T47D (cell line): ENCODE measurements around the gene CAMKK2.

Source experiments
- DNase-seq, 2 experiments: peaks; one replicate each; pipeline versions ENCODE4 v3.0.0 to v3.0.0-alpha.2; 2011 to 2012; ENCODE audit warnings: low read depth in 1 of 2, low spot score in 1 of 2
- JUND ChIP-seq: IDR thresholded peaks from 2 replicates; pipeline ENCODE4 v1.6.1; 2012; ENCODE audit warnings: low read depth
- in situ Hi-C: cut with HindIII; loops from 2 replicates; pipeline ENCODE4 v1.10.0; 2016; ENCODE audit warnings: low sequenced_read_pairs, low pct_unique_long_range_greater_than_20kb

CAMKK2 gene

DNA sequence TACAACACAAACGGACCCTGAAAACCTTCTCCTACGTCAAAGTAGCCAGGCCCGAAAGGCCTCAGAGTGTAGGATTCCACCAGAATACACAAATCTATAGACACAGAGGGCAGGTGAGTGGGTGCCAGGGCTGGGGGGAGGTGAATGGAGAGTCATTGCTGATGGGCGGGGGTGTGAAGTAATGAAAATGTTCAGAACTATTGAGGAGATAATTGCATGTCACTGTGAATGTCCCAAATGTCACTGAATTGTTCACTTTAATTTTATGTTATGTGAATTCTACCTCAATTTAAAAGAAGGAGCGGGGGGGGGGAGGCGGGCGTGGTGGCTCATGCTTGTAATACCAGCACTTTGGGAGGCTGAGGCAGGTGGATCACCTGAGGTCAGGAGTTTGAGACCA is 50.6 kb downstream of the CAMKK2 start:
- no peak for TF ChIP-seq JUND

GRCh38 chr12:121245031-121245430 is 51.5 kb downstream of the CAMKK2 start:
- TF ChIP-seq JUND, result no peak
- in situ Hi-C loops, result no loop called here
- DNase-seq, result no peak

More for the DNA sequence above, 50.6 kb downstream of the CAMKK2 start:
- in situ Hi-C loops, result no loop called here
- DNase-seq, result no peak

GRCh38 chr12:121241156-121241970 is 55.1 kb downstream of the CAMKK2 start:
- DNase-seq, result no peak

DNA sequence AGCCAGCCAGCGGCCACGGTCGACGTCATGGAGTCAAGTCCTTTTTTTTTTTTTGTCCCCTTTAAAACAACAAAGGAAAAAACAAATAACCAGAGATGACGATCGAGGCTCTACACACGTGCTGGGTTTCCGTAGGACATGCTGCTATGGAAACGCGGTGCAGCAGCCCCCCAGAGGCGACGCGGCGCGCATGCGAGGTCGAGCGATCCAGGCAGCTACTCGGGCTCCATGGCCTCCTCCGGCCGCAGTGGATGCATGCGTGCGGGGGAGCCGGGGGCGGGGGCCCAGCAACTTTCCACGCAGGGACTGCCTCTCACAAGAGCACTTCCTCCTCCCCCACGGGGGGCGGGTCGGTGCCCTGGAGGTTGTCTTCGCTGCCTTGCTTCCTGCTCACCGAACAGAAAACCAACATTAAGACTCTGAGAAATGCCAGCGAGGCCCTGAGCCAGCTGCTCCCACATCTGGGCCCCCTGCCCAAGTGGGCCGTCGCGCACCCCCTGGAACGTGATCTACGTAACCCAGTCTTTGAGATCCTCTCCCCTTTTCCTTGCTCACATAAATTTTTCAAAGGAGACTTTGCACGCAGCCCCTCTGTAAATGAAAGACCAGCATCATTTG is 55.9 kb downstream of the CAMKK2 start:
- TF ChIP-seq JUND, result no peak
- in situ Hi-C loops, result no loop called here
- no peak for DNase-seq

More at GRCh38 chr12:121241156-121241970, 55.1 kb downstream of the CAMKK2 start:
- no peak for TF ChIP-seq JUND
- in situ Hi-C loops, result no loop called here

- TF ChIP-seq JUND, result no peak
- no peak for DNase-seq
- in situ Hi-C loops, result no loop called here
Measured at GRCh38 chr12:121240062-121240420, 56.5 kb downstream of the CAMKK2 start.

DNA sequence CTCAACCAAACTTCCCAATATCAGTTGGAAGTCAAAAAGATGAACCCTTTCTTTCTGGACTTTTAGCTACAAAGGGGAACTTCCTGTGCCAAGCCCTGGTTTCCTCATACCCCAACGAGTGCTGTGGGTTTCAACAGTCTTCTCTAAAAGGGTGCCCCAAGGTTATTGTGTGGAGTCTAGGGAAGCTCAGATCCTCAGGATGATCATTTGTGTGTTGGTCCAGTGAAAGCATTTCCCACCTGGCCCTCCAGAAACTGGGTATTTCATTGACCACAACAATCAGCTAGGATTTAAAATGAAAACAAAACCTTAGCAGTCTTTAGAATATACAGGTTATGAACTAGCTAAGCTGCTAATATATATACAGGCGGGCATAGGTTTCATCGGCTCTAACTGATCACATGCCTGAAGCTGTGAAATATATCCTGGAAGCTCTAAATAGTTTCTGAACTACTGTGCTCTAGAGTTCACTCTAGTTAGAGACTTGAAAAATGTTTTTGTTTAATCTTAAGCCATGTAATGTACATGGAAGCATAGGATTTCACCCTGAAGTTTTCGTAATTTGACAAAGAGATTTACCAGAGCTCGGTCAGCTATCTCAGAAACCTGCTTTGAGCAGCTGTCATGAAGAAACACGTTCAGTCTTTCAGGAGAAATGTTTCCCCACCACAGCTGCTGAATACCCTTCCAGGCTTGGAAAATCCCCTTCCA is 57.0 kb downstream of the CAMKK2 start:
- no peak for DNase-seq
- in situ Hi-C loops, result no loop called here
- no peak for TF ChIP-seq JUND

DNA sequence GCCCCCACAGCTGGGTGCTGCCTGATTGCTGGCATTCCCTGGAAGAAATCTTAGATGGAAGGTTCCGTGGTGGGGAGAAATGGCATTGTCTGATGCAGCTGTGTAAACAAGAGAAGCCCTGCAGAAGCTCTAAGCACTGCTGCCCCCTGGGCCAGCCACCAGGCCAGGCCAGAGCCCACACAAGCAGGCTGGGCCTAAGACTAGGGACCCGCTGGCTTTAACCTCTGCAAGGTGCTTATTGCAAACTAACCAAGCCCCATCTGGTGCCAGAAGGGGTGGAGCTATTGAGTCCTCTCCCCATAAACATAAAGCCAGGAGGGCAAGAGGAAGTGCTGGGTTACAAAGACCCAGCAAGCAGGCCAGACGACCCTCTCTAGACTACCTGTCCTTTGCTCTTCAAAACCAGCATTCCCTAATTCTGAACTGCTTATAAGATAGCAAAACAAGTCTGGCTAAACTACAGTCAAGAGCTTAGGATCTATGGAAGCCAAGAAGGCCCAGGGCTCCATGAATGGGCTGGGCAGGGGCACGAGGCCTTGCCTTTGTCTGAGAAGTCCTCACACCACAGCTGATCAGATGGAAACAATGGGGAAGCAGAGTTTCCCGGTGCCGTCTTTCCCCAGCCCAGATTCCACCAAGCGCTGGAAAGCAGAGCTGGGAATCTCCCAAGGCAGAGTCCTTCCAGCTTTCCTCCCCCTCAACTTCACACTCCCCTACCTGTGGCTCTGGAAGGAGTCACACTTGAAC is 57.7 kb downstream of the CAMKK2 start:
- in situ Hi-C loops, result no loop called here
- DNase-seq, result peak; percentile 46 to 51
- no peak for TF ChIP-seq JUND

DNA sequence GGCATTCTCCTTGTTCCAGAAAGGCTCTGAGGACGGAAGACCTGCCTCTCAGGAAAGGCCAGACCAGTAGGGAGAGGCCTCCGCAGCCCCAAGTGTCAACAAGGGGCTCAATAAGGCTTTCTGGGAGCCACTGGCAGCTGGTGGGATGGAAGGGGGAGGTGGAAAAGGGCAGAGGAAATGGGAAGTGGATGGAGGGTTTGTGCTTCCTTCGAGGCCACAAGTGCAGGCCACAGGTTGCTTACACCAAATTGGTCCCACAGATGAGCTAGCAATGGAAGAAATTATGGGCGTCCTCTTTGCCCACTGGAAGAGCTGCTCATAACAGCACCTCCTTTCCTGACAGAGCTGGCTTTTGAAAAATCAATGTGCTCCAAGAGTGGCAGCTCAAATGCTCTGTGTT is 58.4 kb downstream of the CAMKK2 start:
- no peak for TF ChIP-seq JUND
- no peak for DNase-seq
- in situ Hi-C loops, result no loop called here

- DNase-seq, result peak in 1 of 2 experiments; percentile 33
- TF ChIP-seq JUND, result no peak
- in situ Hi-C loops, result no loop called here
Measured at GRCh38 chr12:121237415-121237814, 59.1 kb downstream of the CAMKK2 start.

GRCh38 chr12:121236776-121237175 is 59.7 kb downstream of the CAMKK2 start:
- TF ChIP-seq JUND, result no peak
- no peak for DNase-seq
- in situ Hi-C loops, result no loop called here

DNA sequence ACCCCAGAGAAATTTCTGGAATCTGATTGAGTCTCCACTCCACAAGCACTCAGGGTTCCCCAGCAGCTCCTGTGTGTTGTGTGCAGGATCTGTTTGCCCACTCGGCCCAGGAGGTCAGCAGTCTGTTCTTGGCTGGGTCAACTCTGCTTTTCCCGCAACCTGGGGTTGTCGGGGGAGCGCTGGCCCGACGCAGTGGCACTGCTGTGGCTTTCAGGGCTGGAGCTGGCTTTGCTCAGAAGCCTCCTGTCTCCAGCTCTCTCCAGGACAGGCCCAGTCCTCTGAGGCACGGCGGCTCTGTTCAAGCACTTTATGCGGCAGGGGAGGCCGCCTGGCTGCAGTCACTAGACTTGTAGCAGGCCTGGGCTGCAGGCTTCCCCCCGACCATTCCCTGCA is 62.9 kb downstream of the CAMKK2 start:
- TF ChIP-seq JUND, result no peak
- no peak for DNase-seq
- in situ Hi-C loops, result no loop called here

GRCh38 chr12:121232977-121233627 is 63.4 kb downstream of the CAMKK2 start:
- TF ChIP-seq JUND, result no peak
- peak in 1 of 2 experiments; percentile 73 for DNase-seq
- in situ Hi-C loops, result no loop called here
